Caki2 (cell line): ENCODE measurements around the gene C6orf52. TPM values are rescaled to one million over a fixed set of nuclear protein-coding genes. Genes with fewer than 3 reads are reported as not detected.
"Not testable (repeated sequence)": the region's sequence is repeated elsewhere in the genome, so short reads cannot be mapped to it uniquely, and the experiment has no call there.

ENCODE experiments used
- DNase-seq: peaks from one replicate; pipeline ENCODE4 v3.0.0-alpha.2; 2015; ENCODE audit warnings: low read depth
- in situ Hi-C: cut with HindIII; loops from 2 replicates; pipeline ENCODE4 v1.10.0; 2016; ENCODE audit warnings: low sequenced_read_pairs, low pct_unique_long_range_greater_than_20kb, mixed read lengths
- total RNA-seq: library from RNA; depleted of rRNA; stranded (reverse); fragments of >200 nt; shearing (Covaris generic); gene quantifications from 2 replicates; pipeline ENCODE4 v1.2.3, GENCODE V29; 2014; ENCODE audit warnings: low replicate concordance

The C6orf52 gene
- total RNA-seq, 1 experiment from 2014 or later = not detected

DNA sequence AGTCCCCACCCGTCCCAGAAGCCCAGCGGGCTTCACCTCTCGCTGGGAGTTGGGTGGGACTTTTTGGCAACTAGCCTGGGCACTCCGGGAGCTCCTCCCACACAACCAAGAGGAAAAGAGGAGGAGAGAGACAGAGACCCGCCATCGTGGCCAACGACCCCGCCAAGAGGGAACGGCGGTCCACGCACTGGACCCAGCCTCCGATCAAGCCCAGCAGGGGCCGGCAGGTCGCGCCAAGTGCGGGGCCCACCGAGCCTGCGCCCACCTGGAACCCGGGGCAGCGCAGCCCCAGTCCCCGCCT is 25.5 kb upstream of the C6orf52 start:
- in situ Hi-C loops = no loop called here

DNA sequence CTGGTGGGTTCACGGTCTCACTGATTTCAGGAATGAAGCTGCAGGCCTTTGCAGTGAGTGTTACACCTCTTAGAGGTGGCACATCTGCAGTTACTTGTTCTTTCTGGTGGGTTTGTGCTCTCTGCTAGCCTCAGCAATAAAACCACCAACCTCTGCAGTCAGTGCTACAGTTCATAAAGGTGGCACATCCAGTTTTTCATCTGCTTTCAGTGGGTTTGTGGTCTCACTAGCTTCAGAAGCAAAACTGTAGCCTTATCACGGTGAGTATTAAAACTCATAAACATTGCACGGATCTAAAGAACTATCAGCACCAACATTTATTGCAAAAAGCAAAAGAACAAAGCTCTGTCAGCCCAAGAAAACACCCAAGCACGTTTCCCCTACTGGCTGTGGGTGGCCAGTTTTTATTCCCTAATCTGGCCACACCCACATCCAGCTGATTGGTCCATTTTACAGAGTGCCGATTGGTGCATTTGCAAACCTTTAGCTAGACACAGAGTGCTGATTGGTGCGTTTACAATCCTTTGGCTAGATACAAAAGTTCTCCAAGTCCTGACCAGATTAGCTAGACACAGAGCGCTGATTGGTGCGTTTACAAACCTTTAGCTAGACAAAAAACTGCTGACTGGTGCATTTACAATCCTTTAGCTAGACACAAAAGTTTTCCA is 25.0 kb upstream of the C6orf52 start:
- DNase-seq = no peak
- in situ Hi-C loops = no loop called here

More for the DNA sequence above, 25.5 kb upstream of the C6orf52 start:
- no peak for DNase-seq

DNA sequence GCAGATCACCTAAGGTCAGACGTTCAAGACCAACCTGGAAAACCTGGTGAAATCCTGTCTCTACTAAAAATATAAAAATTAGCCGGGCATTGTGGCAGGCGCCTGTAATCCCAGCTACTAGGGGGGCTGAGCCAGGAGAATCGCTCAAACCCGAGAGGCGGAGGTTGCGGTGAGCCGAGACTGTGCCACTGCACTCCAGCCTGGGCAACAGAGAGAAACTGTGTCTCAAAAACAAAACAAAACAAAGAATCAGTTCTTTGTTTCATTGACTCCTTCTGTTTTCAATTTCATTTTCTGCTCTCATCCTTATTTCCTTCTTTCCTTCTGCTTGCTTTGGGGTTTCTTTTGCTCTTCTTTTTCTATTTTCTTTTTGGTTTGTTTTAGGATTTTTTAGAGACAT is 19.5 kb upstream of the C6orf52 start:
- DNase-seq = no peak
- in situ Hi-C loops = no loop called here

DNA sequence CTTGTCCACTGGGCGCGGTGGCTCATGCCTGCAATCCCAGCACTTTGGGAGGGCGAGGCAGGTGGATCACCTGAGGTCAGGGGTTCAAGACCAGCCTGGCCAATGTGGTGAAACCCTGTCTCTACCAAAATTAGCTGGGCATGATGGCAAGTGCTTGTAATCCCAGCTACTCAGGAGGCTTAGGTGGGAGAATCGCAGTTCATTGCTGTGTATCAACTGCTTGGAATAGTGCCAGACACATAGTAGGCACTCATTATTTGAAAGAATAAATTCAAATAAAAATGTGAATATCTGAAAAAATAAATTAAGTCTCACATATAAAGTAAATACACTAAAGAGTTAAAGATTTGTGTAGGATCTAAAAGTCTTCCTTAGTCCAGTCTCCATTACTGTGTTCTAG is 2.2 kb upstream of the C6orf52 start:
- no peak for DNase-seq
- in situ Hi-C loops = no loop called here

DNA sequence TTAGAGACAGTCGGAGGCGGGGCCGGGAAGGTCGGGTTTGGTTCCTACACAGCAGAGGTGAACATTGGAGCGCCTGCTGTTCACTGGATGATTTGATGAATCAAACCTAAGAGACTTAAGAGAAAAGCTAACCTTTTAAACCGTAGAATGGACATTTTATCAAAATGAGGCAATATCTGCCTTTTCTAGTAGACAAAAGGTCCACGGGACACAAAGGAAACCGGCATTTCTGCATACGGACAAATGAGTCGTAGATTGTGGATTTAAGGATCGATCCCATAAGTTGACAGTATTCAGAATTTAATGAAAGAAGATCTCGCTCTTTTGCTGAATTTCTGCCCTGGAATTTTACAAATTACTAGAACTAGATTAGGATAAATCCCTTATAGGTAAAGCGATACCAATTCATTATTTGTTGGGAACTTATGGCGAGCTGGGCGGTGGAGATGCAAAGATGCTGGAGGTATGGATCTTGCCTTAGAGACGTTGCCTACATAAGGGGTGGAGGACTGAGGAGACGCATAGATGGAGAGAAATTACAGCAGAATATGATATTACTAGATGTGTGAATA is 756 bp upstream of the C6orf52 start:
- in situ Hi-C loops = no loop called here
- no peak for DNase-seq

DNA sequence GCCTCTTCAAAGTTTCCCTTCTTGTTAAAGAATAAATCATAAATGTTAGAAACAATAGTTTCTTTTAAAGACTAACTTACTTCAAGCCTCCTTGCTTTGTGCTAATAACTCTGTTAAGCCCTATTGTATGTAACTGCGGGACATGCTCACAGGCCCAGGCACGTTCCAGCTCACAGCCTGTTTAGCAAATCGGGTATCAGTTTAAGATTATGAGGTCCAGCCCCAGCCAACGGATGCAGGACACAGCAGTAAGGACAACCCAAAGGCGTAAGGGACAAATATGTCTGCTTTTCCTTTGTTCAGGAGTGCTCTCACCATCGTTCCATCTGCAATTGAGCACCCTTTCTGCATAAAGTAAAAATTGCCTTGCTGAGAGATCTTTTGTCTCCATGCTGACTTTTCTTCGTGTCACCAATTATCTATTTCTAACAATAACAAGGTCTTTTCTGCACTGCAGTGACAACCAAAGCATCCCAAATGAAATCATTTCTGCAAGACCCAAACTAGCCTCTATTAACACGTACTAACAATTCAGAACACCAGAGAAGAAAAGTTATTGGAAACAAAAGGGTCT is 1.4 kb downstream of the C6orf52 start:
- DNase-seq = no peak
- in situ Hi-C loops = no loop called here

DNA sequence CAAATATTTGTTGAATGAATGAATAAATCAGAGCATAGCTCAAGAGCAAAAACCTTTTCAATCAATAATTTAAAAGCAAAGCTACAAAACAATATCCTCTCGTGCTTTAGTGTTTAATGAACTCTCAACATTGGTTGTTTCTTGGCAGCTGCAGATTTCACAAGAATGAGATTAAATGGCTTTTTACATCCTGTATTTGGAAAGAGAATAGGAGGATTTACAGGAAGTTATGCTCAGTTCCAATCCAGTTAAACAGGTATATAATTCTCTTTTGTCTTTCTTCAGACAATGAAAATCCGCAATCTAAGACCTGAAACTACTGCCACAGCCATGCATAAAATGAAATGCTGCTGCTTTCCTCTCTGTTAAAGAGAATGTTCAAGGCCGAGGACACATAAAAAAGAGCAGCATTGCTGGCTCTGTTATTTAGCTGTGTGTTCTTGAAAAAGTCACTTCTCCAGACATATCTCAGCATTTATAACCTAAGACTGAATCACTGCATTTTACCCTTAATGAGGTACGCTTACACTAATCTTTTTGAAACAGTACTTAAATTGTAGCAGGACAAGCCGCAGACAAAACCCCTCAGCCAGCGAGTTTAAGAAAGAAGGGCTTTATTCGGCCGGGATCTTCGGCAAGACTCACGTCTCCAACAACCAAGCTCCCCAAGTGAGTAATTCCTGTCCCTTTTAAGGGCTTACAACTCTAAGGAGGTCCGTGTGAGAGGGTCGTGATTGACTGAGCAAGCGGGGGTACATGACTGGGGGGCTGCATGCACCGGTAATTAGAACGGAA is 3.6 kb downstream of the C6orf52 start:
- in situ Hi-C loops = no loop called here
- no peak for DNase-seq

DNA sequence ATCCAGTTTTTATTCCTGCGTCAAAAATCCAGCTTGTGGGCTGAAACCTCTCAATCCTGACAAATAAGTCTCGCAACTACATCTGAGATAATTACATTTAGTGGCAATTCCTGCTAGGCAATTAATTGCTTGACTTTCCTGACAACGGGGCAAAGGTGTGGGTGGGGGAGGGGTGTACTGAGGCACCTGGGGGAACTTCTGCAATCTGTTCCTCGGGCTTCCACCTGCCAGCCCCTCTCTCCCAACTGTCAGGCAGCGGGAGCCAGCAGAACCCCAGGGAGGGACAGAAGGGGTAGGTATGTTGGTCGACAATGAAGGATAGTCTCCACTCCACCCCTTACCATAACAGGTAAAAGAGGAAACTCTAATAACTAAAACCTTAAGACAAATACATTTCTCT is 6.8 kb downstream of the C6orf52 start:
- DNase-seq = no peak
- in situ Hi-C loops = no loop called here

DNA sequence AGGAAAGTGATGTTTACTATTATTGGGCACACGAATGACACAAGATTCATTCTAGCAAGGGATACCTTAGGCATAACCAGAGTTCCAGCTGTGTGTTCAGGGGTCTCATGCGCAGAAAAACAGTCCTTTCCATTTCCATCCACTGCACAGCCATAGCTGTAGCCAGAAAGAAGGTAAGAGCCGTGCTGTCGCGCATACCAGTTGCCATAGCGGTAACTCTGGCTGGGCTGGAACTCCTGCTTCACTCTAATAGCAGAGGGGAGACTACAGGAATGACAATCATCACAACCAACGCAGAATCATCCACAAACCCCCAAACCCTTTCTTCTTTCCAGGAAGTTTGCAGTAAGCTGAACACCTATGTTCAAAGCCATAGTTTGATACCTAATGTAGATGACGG is 7.5 kb downstream of the C6orf52 start:
- in situ Hi-C loops = no loop called here
- no peak for DNase-seq

DNA sequence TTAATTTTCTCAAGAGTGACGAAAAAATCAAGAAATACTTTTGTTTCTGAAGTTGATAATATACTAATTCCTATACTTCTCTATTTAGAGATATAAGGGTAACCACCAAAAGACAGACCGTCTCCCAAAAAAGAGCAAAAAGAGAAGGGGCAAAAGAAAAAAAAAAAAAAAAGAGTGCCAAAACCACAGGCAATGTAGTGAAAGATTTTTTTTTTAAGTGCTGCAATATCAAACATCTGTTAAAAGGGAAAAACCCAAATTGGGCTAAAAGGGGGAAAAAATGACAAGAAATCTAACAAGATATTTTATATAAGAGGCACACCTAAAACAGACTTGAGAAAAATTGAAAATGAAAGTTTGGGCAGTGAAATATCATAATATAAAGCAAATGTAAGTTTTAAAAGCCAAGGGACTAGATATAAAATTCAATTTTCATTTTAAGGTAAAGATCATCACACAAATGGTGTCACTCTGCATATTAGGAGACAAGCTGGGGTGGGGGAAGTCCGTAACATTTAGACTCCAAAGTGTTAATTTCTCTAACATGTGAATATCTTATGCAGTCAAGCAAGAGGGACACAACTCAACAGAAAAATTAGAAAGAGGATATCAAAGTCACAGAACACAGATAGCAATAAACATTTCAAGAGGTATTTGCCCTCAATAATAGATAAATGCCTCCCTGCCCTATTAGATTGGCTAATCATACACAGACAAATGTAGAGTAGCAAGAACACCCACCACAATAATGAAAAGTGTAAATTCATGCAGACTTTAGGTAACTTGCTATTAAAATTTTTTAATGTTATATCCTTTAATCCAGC is 9.1 kb downstream of the C6orf52 start:
- DNase-seq = no peak
- in situ Hi-C loops = no loop called here

DNA sequence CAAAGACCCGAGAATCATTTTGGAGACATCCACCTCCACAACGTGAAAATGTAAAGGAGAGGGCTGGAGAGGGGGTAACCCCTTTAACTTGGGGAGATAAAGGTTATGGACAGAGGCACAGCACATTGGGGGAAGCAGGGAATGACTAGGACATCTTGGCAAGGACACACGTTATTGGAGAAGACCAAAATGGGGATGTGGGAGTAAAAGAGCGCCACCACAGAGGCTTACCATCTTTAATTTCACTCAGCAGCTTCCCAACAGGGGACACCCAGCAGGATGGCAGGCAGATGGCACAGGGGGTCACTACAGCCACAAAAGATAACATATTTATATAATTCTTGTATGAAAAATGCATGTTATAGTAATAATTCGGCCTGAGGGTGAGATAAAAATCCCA is 9.8 kb downstream of the C6orf52 start:
- no peak for DNase-seq
- in situ Hi-C loops = no loop called here

DNA sequence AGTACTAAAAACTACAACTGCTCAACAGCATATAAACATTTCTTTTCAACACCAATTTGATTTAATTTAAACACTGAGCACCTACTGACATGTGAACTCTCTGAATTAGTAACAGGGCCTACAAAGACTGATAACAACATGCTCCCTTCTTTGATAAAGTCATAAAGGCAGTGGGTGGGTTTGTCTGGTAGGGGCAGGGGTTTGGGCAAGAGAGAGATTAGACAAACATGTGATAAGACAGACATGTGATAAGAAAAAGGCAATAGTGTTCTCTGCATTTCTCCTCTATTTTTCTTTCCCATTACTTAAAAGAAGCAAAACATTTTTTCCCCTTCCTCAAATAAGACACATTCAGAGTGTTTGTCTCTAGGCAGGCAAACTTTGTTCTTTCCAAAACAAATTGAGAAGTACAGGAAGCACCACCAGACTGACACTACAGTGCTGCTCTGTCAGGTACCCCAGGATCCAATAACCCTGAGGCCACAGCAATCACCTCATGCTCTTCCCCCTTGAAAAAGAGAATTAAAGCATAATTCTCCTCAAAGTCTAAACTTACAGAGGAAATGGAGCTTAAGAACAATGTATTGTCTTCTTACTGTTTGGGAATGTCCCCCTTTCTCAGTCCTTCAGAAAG is 11.9 kb downstream of the C6orf52 start:
- in situ Hi-C loops = no loop called here

DNA sequence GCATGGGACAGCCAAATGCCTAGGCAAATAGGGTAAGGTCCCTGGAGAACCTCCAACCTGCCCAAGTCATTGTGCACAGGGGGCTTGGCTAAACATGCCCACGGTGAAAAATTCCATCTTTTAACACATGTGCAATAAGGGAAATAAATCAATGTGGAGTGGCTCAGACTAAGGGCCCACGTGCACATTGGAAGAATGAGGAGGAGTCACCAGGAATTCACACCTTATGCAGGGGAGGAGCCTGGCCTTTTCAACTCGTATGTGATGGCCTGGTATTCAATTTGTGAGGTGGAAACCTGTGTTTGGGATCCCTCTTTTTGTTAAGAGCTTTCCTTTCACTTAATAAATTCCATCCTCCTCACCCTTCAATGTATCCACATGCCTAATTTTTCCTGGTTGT is 12.6 kb downstream of the C6orf52 start:
- no peak for DNase-seq
- in situ Hi-C loops = no loop called here

More for the DNA sequence above, 11.9 kb downstream of the C6orf52 start:
- DNase-seq = no peak

DNA sequence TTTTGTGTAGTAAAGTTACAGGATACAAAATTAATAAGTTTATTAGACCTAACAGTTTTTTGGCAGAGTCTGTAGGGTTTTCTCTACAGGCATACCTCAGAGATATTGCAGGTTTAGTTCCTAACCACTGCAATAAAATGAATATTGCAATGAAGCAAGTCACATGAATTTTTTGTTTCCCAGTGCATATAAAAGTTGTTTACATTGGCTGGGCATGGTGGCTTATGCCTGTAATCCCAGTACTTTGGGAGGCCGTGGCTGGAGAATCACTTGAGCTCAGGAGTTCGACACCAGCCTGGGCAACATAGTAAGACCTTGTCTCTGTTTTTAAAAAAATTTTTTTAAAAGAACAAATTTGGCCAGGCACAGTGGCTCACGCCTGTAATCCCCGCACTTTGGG is 16.0 kb downstream of the C6orf52 start:
- DNase-seq = no peak
- in situ Hi-C loops = no loop called here

DNA sequence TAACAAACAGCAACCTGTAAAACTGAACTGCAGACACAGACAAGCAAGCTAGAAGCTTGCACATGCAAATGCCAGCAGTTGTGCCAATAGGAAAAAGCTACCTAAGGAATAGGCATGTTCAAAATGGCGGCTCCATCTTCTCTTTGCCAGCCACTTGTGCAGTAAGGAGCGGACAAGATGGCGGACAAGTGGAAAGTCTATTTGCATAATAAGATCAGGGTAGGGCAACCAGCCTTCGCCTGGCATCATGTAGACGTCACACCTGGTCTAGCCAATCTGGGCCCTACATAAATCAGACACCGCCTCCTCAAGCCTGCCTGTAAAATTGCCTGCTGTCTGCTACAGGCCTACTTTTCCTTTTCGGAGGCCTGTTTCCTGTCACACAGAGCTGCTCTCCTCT is 18.0 kb downstream of the C6orf52 start:
- in situ Hi-C loops = no loop called here
- DNase-seq = no peak

DNA sequence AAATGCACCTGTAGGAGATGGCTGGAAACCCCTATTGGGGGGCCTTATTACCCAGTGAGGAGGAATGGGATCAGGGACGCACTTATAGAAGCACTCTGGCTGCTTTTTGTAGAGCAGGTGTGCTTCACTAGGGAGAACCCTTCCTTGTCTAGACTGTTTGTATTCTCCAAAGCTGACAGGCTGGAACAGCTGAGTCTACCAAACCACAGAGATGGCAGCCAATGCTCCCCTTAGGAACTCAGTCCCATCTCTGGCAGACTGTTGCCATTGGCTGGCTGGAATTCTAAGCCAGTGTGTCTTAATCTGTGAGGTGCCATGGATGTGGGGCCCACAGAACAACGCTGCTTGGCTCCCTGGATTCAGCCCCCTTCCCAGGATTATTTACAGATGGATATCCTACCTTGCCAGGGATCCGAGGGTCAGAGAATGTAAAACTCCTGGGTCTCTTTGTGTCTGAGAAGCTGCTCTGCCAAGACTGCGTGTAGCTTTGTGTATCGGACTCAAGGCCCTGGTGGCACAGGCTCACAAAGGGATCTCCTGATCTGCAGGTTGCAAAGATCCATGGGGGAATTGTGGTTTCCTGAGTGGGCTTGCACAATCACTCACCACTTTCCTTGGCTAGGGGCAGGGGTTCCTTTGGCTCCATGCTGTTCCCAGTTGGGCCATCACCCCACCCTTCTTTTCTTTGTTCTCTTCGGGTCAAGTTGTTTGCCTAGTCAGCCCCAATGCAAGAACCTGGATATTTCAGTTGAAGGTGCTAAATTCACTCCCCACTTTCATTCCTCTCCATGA is 26.1 kb downstream of the C6orf52 start:
- no peak for DNase-seq
- in situ Hi-C loops = no loop called here

DNA sequence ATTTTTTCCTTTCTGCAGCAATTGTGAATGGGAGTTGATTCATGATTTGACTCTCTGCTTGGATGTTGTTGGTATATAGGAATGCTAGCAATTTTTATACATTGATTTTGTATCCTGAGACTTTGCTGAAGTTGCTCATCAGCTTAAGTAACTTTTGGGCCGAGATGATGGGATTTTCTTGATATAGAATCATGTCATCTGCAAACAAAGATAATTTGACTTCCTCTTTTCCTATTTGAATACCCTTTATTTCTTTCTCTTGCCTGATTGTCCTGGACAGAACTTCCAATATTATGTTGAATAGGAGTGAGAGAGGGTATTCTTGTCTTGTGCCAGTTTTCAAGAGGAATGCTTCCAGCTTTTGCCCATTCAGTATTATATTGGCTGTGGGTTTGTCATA is 28.8 kb downstream of the C6orf52 start:
- in situ Hi-C loops, DNase-seq: not testable (repeated sequence)

DNA sequence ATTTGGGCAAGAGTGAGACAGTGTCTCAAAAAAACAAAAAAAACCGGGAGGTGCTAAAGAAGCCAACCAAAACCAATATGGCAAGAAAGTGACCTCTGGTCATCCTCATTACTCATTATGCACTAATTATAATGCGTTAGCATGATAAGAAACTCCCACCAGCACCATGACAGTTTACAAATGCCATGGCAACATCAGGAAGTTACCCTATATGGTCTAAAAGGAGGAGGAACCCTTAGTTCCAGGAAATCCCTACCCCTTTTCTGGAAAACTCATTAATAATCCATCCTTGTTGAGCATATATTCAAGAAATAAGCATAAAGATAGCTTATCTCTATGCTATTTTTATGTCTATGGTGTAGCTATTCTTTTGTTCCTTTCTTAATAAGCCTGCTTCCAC is 31.7 kb downstream of the C6orf52 start:
- DNase-seq = no peak
- in situ Hi-C loops = no loop called here
